SK-N-MC (cell line): ENCODE data around the gene PHF2.

Source experiments
- DNase-seq: peaks from one replicate; pipeline ENCODE4 v3.0.0-alpha.2; 2011; ENCODE audit warnings: low read depth, low spot score
- H3K27ac ChIP-seq: fragments of 200-600 bp; sonication (generic); 2 replicates; pipeline ENCODE4 v1.5.1; 2016; ENCODE audit warnings: mixed run types
- H3K36me3 ChIP-seq: fragments of 200-600 bp; sonication (generic); 2 replicates; pipeline ENCODE4 v1.6.1; 2017; ENCODE audit warnings: antibody characterized with exemption, low read length, mixed read lengths; ENCODE audit not compliant: insufficient read depth
- H3K4me3 ChIP-seq: fragments of 200-600 bp; sonication (generic); 2 replicates; pipeline ENCODE4 v1.5.1; 2016
- H3K9ac ChIP-seq: fragments of 200-600 bp; sonication (generic); 2 replicates; pipeline ENCODE4 v1.8.0; 2017; ENCODE audit warnings: mixed run types, mixed read lengths; ENCODE audit not compliant: insufficient read length
- H3K9me3 ChIP-seq: fragments of 200-600 bp; sonication (generic); 2 replicates; pipeline ENCODE4 v1.6.1; 2017; ENCODE audit warnings: low read depth, mild to moderate bottlenecking, antibody characterized with exemption, low read length, moderate library complexity, mixed read lengths
- EZH2 ChIP-seq: fragments of 200-600 bp; sonication (generic); IDR thresholded peaks from one replicate; pipeline ENCODE4 v1.6.1; 2017; ENCODE audit warnings: antibody characterized with exemption
- FOXP2 ChIP-seq: optimal IDR thresholded peaks from 2 replicates; pipeline ENCODE3; 2011; ENCODE audit warnings: mild to moderate bottlenecking, moderate library complexity; ENCODE audit not compliant: insufficient read depth; ENCODE audit errors: extremely low read length, control extremely low read depth
- POLR2AphosphoS5 ChIP-seq: IDR thresholded peaks from 2 replicates; pipeline ENCODE4 v1.6.1; 2012; ENCODE audit warnings: mild to moderate bottlenecking, low read depth, low read length, borderline replicate concordance

Gene PHF2

DNA sequence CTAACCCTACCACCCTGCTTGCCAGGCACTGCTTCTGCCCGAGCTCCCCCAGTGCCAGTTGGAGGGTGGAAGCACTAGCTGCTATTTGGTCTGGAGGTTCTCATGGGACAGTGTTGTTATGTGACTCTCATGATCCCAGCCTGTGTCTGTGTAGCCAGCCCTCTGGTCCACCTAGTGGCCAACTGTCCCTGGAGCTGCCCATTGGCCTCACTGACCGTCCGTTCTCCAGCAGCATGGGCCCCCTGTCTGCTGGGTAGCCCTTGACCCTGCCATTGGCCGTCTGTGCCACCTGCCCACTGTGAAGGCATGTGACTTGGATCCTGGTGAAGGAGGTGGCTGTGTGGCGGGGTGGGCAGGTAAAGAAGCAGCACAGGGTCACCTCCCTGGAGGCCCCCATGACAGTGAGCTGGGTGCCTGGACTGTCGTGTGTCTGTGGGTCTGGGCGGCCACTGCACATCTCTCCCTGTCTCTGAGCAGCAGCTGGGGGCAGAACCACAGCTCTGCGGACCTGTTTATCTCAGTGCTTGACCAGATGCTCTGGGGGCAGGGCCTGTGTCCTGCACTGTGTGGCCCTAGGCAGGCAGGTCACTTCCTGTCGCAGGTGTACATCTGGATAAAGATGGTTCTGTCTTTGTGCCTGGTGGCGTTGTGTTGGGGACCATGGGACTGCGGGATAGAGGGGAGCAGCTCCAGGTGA is 11.4 kb downstream of the PHF2 start:
- no peak for DNase-seq
- no peak overlapping the region for H3K9ac ChIP-seq
- H3K27ac ChIP-seq: no peak overlapping the region
- no peak for TF ChIP-seq FOXP2
- TF ChIP-seq EZH2: no peak
- no peak for TF ChIP-seq POLR2AphosphoS5
- H3K36me3 ChIP-seq: no peaks in the 10 kb centered on the region
- no peak overlapping the region for H3K4me3 ChIP-seq
- H3K9me3 ChIP-seq: no peaks in the 10 kb centered on the region; the same call in 1 of the 2 replicates

DNA sequence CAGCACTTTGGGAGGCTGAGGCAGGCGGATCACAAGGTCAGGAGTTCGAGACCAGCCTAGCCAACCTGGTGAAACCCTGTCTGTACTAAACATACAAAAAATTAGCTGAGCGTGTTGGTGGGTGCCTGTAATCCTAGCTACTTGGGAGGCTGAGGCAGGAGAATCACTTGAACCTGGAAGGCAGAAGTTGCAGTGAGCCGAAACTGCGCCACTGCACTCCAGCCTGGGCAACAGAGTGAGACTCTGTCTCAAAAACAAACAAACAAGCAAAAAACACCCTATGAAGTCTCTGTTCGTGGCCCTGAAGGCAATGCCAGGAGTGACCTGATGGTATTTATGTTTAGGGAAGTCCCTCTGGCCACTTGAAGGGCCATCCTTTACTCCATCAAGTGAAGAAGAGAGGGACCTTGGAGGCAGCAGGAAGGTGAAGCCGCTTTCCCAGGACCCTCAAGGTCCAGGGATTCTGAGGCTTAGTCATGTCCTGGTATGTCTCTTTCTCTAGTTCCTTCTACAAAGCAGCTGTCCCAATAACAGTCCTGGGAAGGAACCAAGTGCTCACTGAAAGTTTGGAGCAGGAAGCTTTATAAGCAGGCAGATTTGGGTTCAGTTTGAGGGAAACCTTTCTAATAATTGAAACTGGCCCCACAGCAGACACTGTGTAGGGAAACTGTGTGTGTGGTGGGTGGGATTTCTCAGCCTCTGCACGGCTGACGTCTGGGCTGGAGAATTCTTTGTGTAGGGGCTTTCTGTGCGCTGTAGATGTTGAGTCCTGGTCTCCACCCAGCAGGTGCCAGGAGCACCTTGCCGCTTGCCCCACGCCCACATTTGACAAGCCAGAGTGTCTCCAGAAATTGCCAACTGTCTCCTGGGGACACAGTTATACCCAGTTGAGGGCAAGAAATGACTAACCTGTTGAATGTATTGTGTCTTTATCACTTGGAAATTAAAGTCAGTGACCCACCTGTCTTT is 12.5 kb downstream of the PHF2 start:
- Histone ChIP-seq H3K4me3 (no peak overlapping the region), H3K27ac (no peak overlapping the region), H3K9me3 (no peaks in the 10 kb centered on the region; the same call in 1 of the 2 replicates), H3K9ac (no peak overlapping the region), H3K36me3 (no peaks in the 10 kb centered on the region)
- DNase-seq: no peak
- TF ChIP-seq POLR2AphosphoS5 (no peak), EZH2 (no peak), FOXP2 (no peak)

DNA sequence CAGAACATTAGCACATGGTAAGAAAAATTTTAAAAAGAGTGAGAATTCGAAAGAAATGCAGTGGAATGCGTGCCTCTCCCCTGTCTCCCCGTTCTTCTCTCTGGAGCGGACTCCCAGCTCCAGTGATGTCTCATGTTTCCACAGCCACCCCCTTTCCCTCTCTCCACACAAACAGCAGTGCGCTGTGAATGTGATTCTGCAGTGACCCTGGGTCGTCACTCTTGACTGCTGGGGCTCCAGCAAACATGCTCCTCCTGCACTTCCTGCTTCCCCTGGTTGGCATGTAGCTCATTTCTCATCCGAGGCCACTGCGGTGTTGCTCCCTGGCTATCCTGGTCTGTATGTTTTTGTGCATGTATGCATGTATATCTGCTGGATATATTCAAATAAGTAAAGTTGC is 13.3 kb downstream of the PHF2 start:
- H3K9me3 ChIP-seq: no peaks in the 10 kb centered on the region; the same call in 1 of the 2 replicates
- H3K9ac ChIP-seq: no peak overlapping the region
- TF ChIP-seq POLR2AphosphoS5 (no peak), FOXP2 (no peak), EZH2 (no peak)
- no peak for DNase-seq
- H3K4me3 ChIP-seq: no peak overlapping the region
- no peaks in the 10 kb centered on the region for H3K36me3 ChIP-seq
- no peak overlapping the region for H3K27ac ChIP-seq

DNA sequence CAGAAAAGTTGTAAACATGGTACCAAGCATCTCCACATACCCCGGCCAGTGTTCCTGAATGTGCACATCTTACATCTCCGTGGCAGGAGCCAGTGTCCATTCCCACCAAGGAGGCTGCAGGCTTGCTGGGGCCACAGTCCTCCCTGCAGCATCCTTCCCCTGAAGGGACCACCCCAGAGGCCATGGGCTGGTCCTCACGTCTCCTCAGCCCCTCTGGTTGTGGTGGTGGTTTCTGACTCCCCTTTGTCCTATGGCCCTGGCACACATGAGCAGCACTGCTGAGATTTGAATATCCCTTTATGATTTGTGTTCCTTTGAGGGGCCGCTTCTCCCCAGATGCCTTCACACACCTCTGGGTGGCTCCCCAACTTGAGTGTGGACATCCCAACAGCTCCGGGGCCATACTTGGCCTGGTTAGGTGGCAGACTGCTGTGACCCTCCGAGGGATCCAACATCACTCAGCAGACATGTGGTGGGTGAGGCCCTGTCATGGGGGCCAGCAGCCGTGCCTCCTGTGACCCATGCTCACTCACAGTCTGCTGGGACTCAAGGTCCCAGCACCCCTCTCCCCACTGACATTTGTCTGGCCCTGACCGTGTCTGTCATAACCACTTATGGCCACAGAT is 14.3 kb downstream of the PHF2 start:
- Histone ChIP-seq H3K9ac (no peak overlapping the region), H3K27ac (no peak overlapping the region)

DNA sequence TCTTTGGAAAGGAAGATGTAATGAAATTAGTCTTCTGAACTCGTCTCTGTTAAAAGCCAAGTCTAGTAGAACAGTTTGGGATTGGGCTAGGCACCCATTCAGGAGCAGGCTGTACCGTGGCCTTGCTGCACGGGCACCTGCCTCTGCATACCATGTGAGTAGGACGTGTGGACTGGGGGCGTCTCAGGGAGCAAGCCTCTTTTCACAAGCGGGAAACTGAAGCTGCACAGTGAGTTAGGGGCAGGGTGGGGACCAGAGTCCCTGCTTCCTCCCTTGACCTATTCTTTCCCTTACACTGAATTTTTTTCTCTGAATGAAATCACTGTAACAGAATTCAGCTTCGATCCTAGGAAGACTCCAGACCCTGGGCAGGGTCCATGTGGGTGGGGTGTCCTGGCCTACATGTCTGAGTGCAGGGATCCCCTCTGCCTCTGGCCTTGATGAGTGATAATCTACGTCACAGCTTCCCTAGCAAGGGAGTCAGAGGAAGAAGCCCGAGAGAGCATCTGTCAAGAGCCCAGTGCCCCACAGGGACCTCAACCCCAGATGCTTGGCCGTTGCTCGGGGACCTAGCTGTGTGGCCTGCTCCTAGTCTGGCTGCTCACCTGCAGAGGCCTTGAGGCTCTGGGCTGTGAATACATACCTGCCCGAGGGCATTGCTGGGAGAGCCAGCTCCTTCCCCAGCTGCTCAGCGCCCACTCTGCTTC is 15.1 kb downstream of the PHF2 start:
- H3K27ac ChIP-seq: no peak overlapping the region

More for the DNA sequence above, 14.3 kb downstream of the PHF2 start:
- H3K4me3 ChIP-seq: no peak overlapping the region
- TF ChIP-seq POLR2AphosphoS5: no peak
- no peak for TF ChIP-seq EZH2
- no peak for TF ChIP-seq FOXP2
- no peaks in the 10 kb centered on the region for H3K9me3 ChIP-seq
- H3K36me3 ChIP-seq: no peaks in the 10 kb centered on the region
- no peak for DNase-seq

DNA sequence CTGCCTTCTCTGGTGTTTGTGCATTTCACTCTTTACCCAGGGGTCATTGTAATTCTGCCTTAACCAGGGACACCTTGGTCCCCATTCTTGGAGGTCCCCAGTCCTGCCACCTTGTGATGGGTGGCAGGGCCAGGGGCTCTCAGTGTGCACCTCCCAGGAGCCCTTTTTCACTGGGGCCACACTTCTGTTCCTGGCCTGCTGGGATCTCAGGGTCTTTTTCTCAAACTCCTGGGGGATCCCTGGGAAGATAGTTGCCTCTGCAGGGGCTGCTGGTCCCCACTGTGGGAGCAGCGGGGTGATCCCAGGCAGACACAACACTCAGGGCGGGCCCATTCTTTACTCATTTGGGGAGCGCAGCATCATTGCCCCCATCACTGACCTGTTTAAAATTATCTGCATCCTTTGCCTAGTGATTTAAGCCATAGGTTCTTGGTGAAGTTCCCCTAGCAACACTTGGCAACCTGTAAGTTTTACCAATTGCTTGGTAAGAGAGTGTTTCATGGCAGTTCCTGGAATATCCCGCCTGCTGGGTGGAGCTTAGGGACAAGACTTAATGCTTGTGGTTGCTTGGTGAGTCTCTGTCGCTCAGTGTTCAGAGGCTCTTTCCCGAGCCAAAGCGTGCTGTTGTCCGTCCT is 15.7 kb downstream of the PHF2 start:
- no peak for DNase-seq
- Histone ChIP-seq H3K27ac (no peak overlapping the region), H3K36me3 (no peaks in the 10 kb centered on the region), H3K9ac (no peak overlapping the region), H3K9me3 (no peaks in the 10 kb centered on the region), H3K4me3 (no peak overlapping the region)
- no peak for TF ChIP-seq FOXP2
- no peak for TF ChIP-seq EZH2
- no peak for TF ChIP-seq POLR2AphosphoS5

More for the DNA sequence above, 15.1 kb downstream of the PHF2 start:
- no peak overlapping the region for H3K4me3 ChIP-seq
- H3K36me3 ChIP-seq: no peaks in the 10 kb centered on the region
- TF ChIP-seq EZH2: no peak
- TF ChIP-seq FOXP2: no peak
- no peak for TF ChIP-seq POLR2AphosphoS5
- no peak overlapping the region for H3K9ac ChIP-seq
- no peak for DNase-seq
- H3K9me3 ChIP-seq: no peaks in the 10 kb centered on the region

DNA sequence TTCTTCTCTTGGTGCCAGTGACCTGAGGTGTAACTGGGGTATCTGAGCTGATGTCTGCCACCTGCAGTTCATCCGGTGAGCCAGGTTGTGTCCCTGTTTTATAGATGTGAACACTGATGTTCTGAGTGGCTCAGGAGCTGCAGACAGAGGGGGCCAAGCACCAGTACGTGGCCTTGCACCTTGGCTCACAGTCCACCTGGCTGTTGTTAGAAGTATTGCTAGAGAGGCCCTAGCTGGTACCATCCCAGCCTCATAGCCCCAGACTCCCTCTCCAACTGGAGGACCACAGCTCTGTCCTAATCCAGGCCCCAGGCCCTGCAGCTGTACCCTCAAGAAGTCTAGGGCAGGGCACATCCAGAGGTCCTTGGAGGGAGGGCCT is 16.2 kb downstream of the PHF2 start:
- no peak for DNase-seq
- Histone ChIP-seq H3K4me3 (no peak overlapping the region), H3K36me3 (no peaks in the 10 kb centered on the region), H3K27ac (no peak overlapping the region), H3K9ac (no peak overlapping the region), H3K9me3 (no peaks in the 10 kb centered on the region)
- no peak for TF ChIP-seq EZH2
- no peak for TF ChIP-seq POLR2AphosphoS5
- TF ChIP-seq FOXP2: no peak
